Keratinocyte (primary cell): ENCODE results near the gene SRPRB.

Experiments
- EZH2 ChIP-seq: IDR thresholded peaks from one replicate; pipeline ENCODE4 v1.6.1; 2012; ENCODE audit warnings: inconsistent platforms, mild to moderate bottlenecking, low read length, moderate library complexity
- TF ChIP-seq, protein P1 (sequence below), 3 experiments: IDR thresholded peaks in 1 of 3; conservative IDR thresholded peaks in 1 of 3; optimal IDR thresholded peaks in 1 of 3; 2 replicates in 2 of 3; 3 replicates in 1 of 3; pipeline versions ENCODE3 to v1.5.1; 2011; ENCODE audit warnings: low read length in 3 of 3, mild to moderate bottlenecking in 3 of 3, moderate library complexity in 2 of 3, control low read depth in 1 of 3, inconsistent platforms in 1 of 3; ENCODE audit not compliant: insufficient read depth in 2 of 3; ENCODE audit errors: extremely low read depth in 1 of 3

GRCh38 chr3:133758964-133759739 is 46.5 kb upstream of the SRPRB start:
- TF ChIP-seq, protein P1, sequence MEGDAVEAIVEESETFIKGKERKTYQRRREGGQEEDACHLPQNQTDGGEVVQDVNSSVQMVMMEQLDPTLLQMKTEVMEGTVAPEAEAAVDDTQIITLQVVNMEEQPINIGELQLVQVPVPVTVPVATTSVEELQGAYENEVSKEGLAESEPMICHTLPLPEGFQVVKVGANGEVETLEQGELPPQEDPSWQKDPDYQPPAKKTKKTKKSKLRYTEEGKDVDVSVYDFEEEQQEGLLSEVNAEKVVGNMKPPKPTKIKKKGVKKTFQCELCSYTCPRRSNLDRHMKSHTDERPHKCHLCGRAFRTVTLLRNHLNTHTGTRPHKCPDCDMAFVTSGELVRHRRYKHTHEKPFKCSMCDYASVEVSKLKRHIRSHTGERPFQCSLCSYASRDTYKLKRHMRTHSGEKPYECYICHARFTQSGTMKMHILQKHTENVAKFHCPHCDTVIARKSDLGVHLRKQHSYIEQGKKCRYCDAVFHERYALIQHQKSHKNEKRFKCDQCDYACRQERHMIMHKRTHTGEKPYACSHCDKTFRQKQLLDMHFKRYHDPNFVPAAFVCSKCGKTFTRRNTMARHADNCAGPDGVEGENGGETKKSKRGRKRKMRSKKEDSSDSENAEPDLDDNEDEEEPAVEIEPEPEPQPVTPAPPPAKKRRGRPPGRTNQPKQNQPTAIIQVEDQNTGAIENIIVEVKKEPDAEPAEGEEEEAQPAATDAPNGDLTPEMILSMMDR (optimal IDR thresholded peaks at IDR 0.05 in 1 of 3, IDR thresholded peaks at IDR 0.05 in 1 of 3, conservative IDR thresholded peaks at IDR 0.05 in 1 of 3; ENCODE audit: extremely low read depth in 1 of 3, insufficient read depth in 2 of 3, low read length in 3 of 3) = no peak
- no peak for TF ChIP-seq EZH2
